Activated CD4-positive, alpha-beta T cell treated with anti-CD3 and anti-CD28 coated beads, Interleukin-2, amount 50 U/mL, for 16 hours (primary cell): ENCODE results near the gene PCNX3.
A peak's percentile ranks its signal among the peaks of the same experiment; 100 is the strongest.

ENCODE experiments used
- DNase-seq: peaks from one replicate; pipeline ENCODE4 v3.0.0-alpha.2; 2020

PCNX3 gene

DNA sequence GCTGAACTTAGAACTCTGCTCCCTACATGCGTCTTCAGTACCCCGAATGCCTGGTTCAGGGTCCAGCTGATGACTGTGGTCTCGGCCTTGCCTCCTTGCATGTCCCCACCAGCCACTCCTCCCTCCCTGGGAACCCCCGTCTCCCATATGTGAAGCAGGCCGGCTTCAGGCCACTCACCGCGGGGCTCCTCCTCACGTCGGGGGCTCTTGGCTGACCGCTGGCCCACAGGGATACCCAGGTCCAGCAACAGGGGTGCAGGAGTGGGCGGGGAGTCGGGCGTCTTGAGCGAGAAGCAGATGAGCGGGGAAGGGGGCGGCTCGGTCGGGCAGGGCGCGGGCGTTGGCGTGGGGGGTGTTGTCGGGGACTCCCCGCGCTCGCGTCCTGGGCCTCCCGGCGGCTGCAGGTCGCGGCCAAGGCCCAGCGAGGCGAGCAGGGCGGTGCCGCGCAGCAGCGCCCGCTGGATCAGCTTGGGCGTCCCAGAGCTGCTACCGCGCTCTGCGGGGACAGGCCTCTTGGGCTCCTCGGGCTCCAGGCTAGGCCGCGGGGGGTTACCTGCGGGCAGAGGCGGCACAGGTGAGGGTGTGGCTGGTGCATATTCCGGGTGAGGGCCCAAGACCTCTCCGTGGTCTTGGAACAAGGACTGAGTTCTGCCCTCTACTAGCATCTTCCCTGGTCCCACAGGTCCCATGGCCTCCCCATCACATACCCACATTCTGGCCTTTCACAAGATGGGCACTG, 16.2 kb upstream of the PCNX3 start:
- DNase-seq: no peak

DNA sequence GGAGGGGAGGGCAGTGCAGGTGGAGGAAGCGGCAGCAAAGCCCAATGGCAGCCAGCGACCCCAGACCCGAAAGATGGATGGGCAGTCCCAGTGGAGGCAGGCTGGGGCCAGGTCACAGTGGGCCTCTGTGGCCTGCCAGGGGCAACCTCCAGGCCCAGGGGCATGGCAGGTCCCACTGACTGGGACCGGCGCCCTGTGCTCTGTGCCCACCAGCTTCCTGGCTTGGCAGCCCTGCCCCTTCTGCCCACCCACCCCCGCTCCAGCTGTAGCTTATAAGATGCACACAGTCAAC, 15.7 kb upstream of the PCNX3 start:
- no peak for DNase-seq

DNA sequence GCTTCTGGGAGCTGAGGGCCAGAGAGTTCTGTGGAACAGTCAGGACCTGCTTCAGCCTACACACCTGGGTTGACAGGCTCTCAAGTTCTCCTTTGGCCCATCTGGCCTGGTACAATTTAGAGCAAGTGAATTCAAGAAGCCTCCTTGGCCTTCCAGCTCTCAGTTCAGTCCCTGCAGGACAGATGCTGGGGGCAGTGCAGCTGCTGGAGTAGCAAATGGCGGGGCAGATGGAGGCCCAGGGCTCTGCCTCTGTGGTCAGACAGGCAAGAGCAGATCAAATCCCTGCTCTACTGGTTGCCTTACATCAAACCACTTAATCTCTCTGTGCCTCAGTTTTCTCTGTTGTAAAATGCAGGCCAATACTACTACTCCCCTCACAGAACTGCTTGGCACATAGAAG, 11.3 kb upstream of the PCNX3 start:
- no peak for DNase-seq

DNA sequence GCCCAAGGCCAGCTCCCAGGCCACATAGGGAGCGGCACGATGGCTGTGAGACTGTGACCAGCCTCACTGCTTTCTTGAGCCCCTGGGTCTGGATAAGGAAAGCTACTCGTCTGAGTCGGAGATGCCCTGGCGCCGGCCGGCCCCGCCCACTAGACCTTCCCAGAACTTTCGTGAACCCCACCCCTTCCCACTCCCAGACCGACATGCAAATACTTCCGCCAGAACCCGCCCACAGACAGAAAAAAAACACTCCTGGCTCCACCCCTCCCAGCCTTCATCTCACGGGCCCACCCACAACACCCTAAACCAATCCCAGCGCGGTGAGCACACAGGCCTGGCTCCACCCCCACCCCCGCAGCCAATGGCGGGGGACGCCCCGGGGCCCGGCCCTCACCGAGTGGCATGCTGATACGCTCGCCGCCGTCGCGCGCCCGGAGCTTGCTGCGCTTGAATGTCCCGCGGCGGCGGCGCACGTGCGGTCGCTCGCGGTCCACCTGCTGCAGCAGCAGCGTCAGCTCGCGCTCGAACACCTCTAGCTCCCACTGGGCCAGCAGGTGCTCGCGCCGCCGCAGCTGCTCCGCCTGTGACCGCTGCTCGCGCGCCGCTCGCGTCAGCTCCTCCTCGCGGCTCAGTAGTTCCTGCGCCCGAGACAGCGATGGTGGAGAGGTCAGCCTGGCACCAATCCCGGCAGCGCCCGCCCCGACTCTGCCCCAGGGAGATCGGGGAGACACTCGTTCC, 8.5 kb upstream of the PCNX3 start:
- DNase-seq: peak; percentile 25

DNA sequence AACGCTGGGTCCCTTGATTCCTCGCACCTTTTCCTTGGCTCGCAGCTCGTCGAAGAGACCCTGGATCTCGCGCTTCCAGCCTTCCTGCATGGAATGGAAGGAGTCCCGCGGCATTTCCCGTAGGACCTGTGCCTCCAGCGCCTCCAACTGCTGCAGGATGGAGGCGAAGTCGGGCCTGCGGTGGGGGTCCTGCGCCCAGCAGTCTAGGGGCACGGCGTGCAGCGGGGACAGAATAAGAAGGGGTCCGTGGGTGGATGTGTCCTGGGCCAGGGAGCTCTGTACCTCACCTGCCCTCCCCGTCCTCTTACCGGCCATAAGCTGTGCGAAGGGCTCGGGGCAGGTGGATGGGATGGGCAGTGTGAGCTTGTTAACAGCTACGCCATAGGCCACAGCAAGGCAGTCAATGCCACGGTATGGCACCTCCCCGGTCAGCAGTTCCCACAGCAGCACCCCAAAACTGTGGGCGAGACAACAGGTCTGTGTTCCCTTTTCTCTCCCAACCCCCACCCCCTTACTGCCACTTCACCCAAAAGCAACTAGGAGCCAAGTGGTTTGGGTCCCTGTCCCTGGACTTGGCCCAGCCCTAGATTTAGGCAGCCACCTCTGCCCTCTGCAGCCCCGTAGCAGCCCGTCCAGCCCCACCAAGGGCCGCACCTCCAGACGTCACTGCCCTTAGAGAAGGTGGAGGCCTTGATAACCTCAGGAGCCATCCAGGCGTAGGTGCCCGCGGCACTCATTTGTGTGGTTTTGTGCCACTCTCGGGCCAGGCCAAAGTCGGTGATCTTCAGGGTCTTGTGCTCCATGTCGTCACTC, 7.8 kb upstream of the PCNX3 start:
- no peak for DNase-seq

DNA sequence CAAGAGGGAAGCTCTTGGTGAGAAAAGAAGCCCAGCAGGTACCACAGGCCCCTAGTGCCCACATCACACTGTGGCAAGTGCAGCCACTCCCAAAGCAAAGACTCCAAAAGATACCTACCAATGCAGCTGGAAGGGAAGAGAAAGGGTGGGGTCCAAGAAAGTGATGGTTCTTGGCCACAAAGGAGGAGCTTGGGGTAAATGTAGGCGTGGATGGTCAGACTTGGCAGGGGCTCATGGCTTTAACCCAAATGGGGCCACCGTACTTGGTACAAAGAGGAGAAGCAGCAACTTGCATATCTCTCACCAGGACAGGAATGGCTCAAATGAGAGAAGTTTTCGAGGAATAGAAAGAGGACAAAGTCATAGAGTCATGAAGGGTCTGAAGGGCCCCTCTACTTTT, 6.3 kb upstream of the PCNX3 start:
- no peak for DNase-seq

DNA sequence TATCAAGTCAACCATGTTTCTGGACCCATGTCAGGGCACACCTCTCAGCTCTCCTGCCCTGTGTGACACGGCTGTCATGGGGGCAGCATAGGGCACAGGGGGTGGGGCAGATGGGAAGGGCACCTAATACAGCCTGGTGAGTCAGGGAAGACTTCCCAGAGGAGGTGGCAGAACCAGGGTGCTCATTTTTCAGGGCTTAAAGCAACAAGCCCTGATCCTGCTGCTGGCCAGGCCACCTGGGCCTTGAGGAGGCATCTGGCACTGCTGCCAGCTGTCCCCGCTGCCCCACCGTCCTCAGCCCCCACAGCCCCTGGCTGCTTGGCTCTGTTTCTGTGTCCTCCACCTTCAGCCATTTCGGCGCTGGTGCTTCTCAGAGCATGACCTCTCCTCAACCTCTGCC, 5.9 kb upstream of the PCNX3 start:
- no peak for DNase-seq

DNA sequence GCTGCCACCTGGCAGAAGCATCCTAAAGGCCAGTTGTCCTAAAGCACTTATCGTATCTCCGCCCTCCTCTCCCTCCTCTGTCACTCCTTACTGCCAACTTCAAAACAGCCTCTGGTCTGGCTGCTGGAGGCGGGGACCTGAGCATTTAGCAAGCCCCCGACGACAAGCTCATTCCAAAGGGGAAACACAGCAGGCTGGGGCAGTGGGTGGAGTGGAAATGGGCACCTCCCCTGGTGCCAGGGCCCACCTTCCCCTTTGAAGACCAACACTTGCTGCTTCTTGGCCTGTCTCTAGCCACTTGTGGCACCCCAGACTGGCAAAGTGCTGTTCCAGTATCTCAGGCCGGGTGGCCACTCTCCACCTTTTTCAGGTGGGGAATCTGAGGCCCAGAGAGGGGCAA, 5.2 kb upstream of the PCNX3 start:
- no peak for DNase-seq

DNA sequence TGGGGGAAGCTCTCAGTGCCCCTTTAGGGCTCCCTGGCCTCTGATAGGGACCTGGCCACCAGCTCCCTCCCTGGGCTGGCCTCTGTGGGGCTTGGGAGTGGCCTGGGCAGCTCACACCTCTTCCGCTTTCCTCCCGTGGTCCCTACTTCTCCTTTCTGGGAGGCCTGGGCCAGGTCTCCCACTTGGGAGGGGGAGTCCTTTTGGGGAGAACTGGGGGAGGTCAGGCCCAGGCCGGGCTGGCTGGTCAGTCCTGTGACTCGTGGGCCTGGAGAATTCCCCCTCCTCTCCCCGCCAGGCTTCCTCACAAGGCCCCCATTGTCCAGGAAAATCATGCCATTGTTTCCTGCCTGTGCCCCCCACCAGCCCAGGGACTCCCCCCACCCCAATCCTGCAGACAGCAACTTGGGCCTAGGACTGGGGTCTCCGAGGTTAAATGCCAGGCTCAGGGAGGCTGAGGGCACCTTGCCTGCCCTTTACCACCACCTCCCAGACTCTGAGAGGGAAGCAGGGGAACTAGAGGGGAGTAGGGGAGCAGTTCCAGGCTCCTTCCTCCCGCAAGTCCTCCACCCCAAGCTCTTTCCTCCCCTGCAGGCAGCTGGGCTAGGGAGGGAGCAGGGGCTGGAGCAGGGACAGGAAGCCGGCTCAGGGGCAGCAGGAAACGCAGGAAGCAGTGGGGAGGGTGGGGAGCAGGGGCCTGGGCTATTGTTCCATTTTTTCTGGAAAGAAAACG, 4.4 kb upstream of the PCNX3 start:
- no peak for DNase-seq

DNA sequence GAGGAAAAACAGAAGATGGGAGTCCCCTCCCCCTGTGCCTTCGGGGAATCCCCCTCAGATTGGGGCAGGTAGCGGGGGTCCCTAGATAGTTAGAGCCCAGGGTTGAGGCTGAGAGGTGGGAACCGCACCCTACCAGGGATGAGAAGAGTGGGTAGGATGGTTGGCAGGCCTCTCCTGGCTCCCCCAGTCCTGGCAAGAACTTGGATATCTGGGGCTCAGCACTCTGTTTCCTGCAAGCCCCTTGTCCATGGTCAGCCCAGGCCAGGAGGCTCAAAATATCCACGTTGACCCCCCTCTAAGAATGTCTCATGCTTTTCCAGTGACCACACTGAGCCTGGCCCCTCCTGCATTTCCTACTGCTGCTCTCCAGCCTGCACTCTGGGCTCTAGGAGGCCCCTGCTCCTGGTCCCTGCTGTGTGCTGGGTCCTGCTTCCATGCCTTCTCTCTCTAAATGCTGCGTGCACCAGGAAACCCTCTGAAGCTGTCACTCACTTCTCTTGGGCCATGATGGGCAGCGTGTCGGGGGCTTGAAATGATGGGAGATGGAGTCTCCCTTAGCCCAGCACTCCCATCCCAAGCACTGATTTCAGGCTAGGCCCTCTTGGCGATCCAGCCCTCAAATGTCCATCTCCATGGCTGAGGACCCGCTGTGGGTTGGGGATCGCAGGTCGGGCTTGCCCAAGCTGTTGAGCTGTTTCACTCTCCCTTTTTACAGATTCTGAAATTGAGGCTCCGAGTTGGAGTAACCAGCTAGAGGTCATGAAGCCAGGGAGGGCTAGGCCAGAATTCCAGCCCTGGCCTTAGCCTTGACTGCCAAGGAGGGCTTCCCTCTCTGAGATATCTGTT, 3.6 kb upstream of the PCNX3 start:
- DNase-seq: no peak

DNA sequence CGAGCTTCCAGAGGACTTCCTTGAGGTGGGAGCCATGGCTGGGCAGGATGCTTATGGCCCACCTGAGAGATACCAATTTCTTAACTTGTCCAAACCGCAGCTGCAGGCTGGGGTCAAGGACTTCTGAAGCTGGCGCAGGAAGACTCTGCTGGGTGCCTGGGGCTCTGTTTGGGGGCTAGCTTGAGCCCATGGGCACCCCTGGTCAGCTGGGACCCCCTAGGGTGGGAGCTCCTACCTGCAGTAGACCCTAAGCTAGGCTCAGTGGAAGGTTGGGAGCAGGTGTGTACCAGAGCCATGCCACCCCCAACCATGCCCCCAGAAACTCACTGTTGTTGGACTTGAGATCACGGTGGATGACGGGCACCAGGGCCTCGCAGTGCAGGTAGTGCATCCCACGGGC, 2.9 kb upstream of the PCNX3 start:
- DNase-seq: no peak

DNA sequence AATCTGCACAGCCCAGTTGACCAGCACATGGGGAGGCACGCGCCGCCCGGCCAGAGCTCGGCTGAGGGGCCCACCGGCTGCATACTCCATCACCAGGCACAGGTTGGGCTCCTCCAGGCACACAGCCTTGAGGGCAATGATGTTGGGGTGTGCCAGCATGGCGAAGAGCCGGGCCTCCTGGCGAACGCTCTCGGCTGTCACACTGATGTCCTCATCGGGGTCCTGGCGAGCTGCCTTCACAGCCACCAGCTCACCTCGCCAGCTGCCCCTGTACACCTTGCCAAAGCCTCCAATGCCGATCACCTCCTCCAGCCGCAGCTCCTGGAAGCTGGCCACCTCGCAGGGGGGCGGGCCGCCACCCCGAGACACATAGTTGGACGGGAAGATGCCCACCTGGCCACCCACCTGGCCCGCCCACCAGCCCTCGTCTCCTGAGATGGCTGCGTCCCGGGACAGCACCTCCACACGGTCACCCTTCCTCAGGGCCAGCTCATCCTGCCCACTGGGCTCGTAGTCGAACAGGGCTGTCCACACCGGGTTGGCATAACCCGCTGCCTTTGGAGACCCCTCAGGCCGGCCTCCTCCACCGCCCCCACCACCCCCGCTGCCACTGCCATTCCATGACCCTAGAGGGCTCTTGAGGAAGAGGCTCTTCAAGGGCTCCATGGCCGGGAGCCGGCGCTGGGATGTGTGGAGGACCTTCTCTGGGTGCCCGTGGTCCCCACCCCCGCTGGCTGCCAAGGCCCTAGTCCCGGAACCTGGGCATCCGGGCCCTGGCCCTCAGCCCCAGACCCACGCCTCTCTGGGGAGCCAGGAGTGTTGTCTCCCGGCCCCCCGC, 2.3 kb upstream of the PCNX3 start:
- DNase-seq: no peak

DNA sequence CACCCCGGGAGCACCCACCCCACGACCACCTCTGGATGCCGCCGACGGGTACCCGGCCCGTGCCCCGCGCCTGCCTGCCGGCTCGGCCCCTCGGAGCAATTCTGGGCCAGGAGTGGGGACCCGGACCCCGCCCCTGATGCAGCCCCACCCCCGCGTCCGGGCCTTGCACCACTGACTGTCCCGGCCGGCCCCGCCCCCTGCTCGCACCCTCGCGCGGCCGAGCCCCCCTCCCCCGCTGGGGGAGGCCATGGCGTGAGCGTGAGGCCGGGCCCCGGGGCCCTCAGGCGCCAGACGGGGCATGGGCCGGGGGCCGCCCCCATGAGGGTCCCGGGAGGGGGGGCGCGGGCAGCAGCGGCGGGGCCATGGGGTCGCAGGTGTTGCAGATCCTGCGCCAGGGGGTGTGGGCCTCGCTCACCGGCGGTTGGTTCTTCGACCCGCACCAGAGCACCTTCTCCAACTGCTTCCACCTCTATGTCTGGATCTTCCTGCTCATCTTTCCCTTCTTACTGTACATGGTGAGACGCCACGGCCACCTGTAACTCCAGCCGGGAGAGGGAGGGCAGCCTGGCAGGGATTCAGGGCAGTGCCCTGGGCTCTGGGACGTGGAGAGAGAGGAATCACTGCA, 486 bp downstream of the PCNX3 start:
- DNase-seq: peak; percentile 64

DNA sequence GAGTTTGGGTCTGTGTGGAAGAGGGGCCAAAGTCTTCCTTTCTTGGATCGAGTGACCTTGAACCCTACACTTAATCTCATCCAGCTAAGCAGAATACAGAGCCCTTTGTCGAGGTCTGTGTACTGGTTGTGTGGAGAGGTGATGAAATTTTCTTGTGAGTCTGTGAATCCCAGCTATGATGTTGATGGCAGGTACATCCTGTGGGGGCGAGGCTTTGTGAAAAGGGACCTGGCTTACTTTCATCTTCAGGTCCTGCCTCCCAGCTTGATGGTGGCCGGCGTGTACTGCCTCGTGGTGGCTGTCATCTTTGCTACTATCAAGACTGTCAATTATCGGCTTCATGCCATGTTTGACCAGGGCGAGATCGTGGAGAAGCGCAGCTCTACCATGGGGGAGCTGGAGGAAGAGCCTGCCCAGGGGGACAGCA, 1.0 kb downstream of the PCNX3 start:
- no peak for DNase-seq

DNA sequence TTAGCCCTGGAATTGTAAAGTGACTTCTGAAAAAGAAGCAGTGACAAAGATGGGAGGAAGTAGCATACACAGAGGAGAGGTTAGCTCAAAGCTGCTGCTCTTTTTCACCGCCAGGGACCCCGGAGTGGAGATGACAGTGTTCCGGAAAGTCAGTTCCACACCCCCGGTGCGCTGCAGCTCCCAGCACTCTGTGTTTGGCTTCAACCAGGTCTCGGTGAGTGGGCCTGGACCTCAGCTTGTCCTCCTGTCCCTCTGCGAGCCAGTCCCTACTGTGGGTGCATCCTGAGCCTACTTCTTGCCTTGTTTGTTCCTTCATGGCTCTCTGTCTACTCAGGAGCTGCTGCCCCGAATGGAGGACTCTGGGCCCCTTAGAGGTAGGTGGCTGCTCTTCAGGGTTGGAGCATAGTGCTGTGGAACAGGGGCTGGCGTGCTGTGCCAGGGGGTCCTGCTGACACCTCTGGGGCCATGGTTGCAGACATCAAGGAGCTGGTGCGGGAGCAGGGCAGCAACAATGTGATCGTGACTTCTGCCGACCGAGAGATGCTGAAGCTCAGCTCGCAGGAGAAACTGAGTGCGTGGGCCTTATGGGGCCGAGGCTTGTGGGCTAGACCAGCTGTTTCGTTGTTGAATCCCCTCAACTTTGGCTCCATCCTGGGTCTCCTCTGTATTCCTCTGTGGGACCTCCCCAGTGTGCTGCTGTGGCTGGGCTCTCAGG, 1.7 kb downstream of the PCNX3 start:
- no peak for DNase-seq

DNA sequence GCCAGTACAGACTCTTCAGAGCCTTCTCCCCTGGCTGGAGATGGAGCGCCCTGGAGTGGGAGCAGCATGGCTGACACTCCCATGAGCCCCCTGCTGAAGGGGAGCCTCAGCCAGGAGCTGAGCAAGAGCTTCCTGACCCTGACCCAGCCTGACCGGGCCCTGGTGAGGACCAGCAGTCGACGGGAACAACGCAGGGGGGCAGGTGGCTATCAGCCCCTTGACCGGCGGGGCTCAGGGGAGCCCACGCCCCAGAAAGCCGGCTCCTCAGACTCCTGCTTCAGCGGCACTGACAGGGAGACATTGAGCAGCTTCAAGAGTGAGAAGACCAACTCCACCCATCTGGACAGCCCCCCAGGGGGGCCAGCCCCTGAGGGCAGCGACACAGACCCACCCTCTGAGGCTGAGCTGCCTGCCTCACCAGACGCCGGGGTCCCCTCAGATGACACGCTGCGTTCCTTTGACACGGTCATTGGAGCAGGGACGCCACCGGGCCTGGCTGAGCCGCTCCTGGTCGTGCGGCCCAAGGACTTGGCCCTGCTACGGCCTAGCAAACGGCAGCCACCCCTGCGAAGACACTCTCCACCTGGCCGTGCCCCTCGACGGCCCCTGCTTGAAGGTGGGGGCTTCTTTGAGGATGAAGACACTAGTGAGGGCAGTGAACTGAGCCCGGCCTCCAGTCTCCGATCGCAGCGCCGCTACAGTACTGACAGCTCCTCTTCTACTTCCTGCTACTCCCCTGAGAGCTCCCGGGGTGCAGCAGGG, 2.6 kb downstream of the PCNX3 start:
- DNase-seq: no peak

DNA sequence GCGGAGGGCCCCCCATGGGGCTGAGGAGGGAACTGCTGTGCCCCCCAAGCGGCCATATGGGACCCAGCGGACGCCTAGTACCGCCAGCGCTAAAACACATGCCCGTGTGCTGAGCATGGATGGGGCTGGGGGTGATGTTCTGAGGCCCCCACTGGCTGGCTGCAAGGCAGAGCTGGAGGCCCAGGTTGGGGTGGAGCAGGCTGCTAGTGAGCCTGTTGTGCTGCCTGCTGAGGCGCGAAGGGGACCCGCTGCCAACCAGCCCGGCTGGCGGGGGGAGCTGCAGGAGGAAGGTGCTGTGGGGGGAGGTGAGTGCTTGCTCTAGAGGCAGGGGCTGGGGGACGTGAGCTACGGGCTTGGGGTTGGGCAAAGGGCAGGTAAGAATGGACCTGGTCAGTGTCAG, 3.2 kb downstream of the PCNX3 start:
- no peak for DNase-seq

DNA sequence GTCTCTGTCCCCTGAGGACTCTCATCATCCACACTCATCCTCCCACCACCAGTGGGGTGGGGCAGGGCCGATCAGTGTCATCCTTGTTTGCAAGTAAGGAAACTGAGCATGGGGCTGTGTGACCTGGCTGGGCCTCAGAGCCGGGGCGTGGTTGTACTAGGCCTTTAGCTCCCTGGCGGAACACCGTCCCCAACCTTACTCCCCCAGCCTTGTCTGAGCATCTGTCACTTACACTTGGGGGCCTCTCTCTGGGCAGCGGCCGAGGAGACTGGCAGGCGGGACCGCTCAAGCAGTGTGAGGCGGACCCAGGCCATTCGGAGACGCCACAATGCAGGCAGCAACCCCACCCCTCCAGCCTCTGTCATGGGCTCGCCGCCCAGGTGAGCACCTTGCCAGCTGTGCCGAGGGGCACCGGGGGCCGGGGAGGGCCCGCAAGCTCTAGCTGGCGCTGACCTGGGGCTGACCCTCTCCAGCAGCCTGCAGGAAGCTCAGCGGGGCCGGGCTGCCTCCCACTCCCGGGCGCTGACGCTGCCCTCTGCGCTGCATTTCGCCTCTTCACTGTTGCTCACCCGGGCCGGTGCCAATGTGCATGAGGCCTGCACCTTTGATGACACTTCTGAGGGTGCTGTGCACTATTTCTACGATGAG, 3.8 kb downstream of the PCNX3 start:
- no peak for DNase-seq

DNA sequence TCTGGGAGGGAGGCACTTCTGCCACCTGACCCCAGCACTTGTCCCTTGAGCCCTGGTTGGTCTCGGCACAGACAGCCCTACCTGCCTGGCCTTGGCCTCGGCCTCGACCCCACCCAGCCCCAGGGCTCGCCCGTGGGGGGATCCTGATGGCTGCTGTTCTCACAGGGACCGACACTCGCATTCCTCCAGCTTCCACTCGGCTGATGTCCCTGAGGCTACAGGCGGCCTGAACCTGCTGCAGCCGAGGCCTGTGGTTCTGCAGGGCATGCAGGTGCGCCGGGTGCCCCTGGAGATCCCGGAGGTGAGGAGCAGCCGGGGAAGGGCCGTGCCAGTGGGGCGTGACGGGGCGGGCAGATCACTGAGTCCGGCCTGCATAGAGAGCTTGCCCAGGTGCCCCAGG, 5.1 kb downstream of the PCNX3 start:
- no peak for DNase-seq
